D721Med (cell line): ENCODE results near the gene CLEC2D.
"Not testable (repeated sequence)": the region's sequence is repeated elsewhere in the genome, so short reads cannot be mapped to it uniquely, and the experiment has no call there.

Experiments used
- DNase-seq: peaks from one replicate; pipeline ENCODE4 v3.0.0; 2011; ENCODE audit warnings: low spot score; ENCODE audit not compliant: insufficient read length
- FAIRE-seq: peaks from 2 replicates; lab custom pipeline; 2011; peaks lifted over from hg19 to GRCh38; lab: Jason Lieb, UNC
- CTCF ChIP-seq: IDR thresholded peaks from 2 replicates; pipeline ENCODE4 v1.5.1; 2012; ENCODE audit warnings: mild to moderate bottlenecking, control low read depth; ENCODE audit not compliant: insufficient read depth; ENCODE audit errors: missing control alignments

Gene CLEC2D

GRCh38 chr12:9692909-9693308, 23.4 kb downstream of the CLEC2D start:
- FAIRE-seq (no peak), DNase-seq (no peak)
- TF ChIP-seq CTCF, result no peak

- TF ChIP-seq CTCF, result no peak
- FAIRE-seq (no peak), DNase-seq (no peak)
Observed at GRCh38 chr12:9694241-9694640, 24.7 kb downstream of the CLEC2D start.

- FAIRE-seq, result not testable (repeated sequence)
Observed at GRCh38 chr12:9695150-9695549, 25.6 kb downstream of the CLEC2D start.

GRCh38 chr12:9695661-9696060, 26.1 kb downstream of the CLEC2D start:
- DNase-seq, FAIRE-seq: not testable (repeated sequence)

More at GRCh38 chr12:9695150-9695549, 25.6 kb downstream of the CLEC2D start:
- not testable (repeated sequence) for DNase-seq

- TF ChIP-seq CTCF, result no peak
- no peak for FAIRE-seq
- DNase-seq, result no peak
Observed at GRCh38 chr12:9697619-9698018, 28.1 kb downstream of the CLEC2D start.

- no peak for DNase-seq
- FAIRE-seq, result no peak
- TF ChIP-seq CTCF, result no peak
Observed at GRCh38 chr12:9698681-9699080, 29.2 kb downstream of the CLEC2D start.

GRCh38 chr12:9699269-9699897, 29.9 kb downstream of the CLEC2D start:
- FAIRE-seq (no peak), DNase-seq (no peak)
- no peak for TF ChIP-seq CTCF

- no peak for FAIRE-seq
- no peak for TF ChIP-seq CTCF
- DNase-seq, result no peak
Observed at GRCh38 chr12:9699898-9700605, 30.5 kb downstream of the CLEC2D start.
